ENCODE results near the gene KLK11.
"Not testable (repeated sequence)": the region's sequence is repeated elsewhere in the genome, so short reads cannot be mapped to it uniquely, and the experiment has no call there.

Gene KLK11

GRCh38 chr19:51003316-51003715, 23.1 kb downstream of the KLK11 start:
- DNase-seq (ENCODE audit: low read depth) = no peak

GRCh38 chr19:51002542-51003311, 23.7 kb downstream of the KLK11 start:
- no peak for DNase-seq (ENCODE audit: low read depth)

GRCh38 chr19:51002089-51002532, 24.3 kb downstream of the KLK11 start:
- no peak for DNase-seq (ENCODE audit: low read depth)

GRCh38 chr19:51001515-51001914, 24.9 kb downstream of the KLK11 start, which contains the start of gene KLK8:
KLK8 (minus strand) TSS chr19:51001604; CDS start chr19:51001167, 437 bp downstream.
- no peak for DNase-seq (ENCODE audit: low read depth)

DNA sequence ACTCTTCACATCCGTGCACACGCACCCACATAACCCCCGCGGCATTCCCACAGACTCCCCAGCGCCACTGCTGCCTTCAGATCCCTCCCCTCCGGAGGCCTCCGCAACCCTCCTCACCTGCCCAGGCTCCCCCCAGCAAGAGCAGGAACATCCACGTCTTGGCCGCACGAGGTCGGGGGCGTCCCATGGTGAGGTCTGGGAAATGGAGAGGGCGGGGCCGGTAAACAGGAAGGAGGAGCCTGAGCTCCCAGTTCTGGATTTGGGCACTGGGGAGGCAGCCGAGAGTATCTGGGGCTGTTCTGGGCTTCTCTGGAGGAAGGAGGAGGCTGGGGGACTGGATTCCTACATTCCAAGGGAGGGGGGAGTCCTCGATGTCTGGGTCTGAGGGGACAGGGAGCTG, 25.4 kb downstream of the KLK11 start:
- no peak for DNase-seq (ENCODE audit: low read depth)

DNA sequence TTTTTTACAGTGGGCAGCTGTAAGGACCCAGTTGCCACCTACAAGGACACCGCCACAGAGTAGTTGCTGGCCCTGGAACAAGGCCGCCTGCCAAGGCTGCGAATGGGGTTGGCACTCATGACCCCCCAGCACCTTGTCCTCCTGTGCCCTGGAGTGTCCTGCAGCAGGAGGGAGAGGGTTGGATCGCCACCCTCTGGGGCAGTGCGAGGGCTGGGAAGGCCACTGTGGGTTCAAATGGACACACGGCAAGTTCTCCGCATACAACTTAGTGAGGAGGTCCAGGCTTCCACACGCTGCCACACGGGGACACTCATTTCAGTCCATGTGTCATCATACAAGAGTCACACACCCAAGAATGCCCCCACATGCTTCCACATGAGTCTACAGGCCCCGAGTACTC, 26.0 kb downstream of the KLK11 start:
- DNase-seq (ENCODE audit: low read depth) = no peak

GRCh38 chr19:50998686-50999085, 27.7 kb downstream of the KLK11 start:
- DNase-seq (ENCODE audit: low read depth) = no peak

- no peak for DNase-seq (ENCODE audit: low read depth)
These were observed 28.4 kb downstream of the KLK11 start for GRCh38 chr19:50998061-50998460.

- no peak for DNase-seq (ENCODE audit: low read depth)
These were observed 32.3 kb downstream of the KLK11 start for GRCh38 chr19:50994129-50994528.

GRCh38 chr19:50992666-50993035, 33.8 kb downstream of the KLK11 start:
- DNase-seq (ENCODE audit: low read depth) = no peak

DNA sequence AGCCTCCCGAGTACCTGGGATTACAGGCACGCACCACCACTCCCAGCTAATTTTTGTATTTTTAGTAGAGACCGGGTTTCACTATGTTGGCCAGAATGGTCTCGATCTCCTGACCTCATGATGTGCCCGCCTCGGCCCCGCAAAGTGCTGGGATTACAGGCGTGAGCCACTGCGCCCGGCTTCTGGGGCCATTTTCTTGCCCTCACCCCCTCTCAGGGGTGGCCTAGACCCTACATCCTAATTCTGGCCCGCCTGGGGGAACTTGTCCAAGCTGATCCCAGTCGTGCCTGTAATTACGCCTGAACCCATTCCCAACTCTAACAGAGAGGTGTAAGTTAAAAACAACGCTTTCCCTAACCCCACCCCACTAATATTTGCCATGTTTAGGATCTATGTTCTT, 42.0 kb downstream of the KLK11 start:
- not testable (repeated sequence) for DNase-seq (ENCODE audit: low read depth)

DNA sequence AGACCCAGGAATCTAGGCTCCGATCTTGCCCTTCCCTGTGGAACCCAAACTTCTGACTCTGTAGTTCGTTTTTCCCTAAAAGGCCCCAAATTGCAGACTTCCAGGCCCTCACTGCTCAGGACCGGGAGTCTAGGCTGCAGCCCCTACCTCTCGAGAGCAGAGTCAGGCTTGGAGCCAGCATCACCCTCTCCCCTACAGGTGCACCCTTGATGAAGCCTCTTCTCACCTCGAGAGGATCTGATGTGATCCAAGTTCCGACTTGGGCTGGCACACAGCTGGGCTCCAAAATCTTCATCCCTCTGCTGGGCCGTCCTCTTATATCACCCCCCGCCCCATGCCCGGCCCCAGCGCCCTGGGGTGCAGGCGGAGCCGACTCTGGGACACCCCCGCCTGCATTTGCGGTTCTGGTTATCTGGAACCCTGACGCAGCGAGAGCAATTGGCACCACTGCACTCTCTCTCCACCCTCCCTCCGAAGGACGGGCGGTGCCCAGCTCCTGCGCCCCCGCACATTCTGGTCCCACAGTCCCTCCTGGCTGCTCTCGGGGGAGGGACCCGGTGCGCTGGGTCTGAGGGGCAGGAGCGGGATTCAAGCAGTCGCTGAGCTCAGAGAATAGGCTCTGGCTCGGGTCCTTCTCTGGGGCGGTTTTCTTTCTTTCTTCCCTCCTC, 42.7 kb downstream of the KLK11 start, which contains the start of gene KLK7:
Gene KLK7 (minus strand): TSS at position 293 of the 668 bp plus-strand sequence. CDS start 1,518 bp downstream, outside the sequence.
- DNase-seq (ENCODE audit: low read depth) = no peak

DNA sequence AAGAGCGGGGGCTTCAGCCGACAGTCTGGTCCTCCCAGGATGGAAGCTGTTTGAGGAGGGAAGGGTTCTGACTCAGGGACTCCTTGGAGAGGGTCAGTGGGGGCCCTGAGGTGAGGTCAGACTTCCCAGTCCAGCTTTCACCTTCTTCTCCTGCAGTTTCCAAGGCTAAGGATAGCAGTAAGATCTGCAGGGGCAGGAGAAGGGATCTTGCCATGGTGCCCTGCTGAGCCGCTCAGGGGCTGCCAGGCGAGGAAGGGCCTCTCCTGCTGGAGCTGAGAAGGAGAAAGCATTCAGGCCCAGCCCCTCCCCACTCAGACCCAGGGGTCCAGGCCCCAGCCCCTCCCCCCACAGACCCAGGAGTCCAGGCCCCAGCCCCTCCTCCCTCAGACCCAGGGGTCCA, 44.2 kb downstream of the KLK11 start:
- DNase-seq (ENCODE audit: low read depth) = no peak

GRCh38 chr19:50981587-50982146, 44.7 kb downstream of the KLK11 start:
- no peak for DNase-seq (ENCODE audit: low read depth)

DNA sequence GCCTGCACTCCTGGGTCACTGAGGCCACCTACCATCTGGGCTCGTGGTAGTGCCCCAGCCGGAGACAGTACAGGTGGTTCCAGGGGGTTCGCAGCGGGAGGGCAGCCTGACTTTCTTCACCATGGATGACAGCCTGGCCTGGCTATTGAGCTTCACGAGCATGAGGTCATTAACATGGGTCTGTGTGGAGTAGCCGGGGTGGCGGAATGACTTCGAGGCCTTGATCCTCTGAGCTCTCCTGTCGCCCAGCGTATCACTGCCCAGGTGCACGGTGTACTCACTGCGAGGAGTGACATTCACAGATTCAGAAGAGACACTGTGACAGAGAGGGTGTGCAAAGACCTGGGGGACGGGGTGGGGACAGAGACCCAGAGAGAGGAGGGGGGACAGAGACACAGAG, 46.2 kb downstream of the KLK11 start:
- DNase-seq (ENCODE audit: low read depth) = no peak

DNA sequence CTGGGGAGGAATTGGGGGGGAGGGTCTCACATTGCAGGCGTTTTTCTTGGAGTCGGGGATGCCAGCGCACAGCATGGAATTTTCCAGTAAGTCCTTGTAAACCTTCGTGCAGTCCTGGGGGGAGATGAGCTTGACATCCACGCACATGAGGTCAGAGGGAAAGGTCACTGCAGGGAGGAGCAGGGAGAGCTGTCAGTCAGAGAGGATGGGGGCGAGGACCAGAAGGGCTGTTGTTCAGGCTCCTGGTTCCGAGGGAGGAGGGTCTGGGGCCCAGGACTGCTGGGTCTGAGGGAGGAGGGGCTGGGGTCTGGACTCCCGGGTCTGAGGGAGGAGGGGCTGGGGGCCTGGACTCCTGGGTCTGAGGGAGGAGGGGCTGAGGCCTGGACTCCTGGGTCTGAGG, 46.7 kb downstream of the KLK11 start:
- no peak for DNase-seq (ENCODE audit: low read depth)

DNA sequence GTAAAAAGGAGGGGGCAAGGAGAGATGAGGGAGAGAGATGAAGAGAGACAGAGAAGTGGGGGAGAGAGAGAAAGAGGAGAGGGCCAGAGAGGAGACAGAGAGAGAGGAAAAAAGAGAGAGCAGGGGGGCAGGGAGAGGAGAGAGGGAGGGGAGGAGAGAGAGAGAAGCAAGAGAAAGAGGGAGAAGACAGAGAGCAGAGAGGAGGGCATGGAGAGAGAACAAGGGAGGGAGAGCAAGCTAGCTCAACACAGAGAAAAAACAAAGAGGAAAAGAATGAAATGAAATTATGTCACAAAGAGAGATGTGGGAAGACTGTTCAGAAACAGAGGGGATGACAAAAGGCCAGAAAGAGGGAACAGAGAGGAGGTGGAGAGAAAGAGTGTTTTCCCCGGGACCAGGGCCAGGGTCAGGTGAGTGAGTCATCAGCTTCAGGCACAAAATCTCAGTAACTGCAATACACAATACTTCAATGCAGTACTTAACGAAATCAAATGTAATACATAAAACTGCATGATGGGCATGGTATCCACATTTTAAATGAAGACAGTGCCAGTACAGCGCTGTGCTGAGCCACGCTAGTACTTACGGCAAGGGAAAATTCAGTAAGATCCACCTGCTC, 47.5 kb downstream of the KLK11 start:
- no peak for DNase-seq (ENCODE audit: low read depth)

DNA sequence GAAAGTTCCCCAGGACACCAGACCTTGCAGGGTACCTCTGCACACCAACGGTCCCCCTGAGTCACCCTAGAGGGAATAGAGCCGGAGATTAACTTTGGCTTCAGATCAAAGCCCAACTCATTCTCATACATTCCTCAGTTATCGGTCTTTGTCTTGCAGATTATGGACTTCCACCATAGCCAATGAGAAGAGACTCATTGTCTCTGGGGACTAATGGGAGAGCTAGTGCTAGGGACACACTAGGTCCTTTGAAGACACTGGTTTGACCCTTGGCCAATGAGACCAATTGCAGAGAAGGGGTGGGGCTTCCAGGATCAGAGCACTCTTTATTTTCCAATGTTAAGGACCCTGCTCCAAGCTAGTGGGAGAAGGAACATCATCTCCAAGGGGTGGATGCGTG, 48.8 kb downstream of the KLK11 start:
- no peak for DNase-seq (ENCODE audit: low read depth)

DNA sequence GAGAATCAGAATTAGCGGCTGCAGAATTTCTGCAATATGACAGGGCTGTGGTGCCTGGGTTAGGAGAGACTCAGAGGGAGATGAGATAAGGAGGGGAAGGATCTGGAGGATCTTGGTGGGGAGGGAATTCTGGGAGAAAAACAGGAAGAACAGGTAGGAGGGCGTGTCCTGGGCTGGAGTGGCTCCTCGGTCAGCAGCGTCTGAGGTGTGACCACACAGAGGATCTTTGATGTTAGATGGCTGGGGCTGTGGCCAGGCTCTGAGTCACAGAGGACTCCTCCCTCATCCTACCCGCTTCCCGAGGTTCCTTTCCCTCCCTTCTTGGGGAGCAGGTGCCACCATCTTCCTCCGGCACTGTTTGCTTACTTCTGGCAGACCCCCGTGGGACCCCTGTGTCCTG, 50.6 kb downstream of the KLK11 start:
- no peak for DNase-seq (ENCODE audit: low read depth)

DNA sequence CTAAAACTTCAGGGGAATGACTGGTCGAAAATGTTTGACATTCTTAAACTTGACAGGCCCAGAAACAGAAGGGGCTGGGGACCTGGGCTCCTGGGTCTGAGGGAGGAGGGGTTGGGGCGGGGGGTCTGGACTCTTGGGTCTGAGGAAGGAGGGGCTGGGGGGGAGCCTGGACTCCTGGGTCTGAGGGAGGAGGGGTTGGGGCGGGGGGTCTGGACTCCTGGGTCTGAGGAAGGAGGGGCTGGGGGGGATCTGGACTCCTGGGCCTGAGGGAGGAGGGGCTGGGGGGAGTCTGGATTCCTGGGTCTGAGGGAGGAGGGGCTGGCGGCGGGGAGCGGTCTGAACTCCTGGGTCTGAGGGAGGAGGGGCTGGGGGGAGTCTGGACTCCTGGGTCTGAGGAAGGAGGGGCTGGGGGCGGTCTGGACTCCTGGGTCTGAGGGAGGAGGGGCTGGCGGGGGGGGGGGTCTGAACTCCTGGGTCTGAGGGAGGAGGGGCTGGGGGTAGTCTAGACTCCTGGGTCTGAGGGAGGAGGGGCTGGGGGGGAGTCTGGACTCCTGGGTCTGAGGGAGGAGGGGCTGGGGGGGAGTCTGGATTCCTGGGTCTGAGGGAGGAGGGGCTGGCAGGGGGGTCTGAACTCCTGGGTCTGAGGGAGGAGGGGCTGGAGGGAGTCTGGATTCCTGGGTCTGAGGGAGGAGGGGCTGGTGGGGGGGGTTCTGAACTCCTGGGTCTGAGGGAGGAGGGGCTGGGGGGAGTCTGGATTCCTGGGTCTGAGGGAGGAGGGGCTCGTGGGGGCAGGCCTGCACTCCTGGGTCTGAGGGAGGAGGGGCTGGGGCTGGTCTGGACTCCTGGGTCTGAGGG, 51.5 kb downstream of the KLK11 start:
- DNase-seq (ENCODE audit: low read depth) = no peak

GRCh38 chr19:50972795-50973376, 53.5 kb downstream of the KLK11 start:
- DNase-seq (ENCODE audit: low read depth) = no peak
